HG03196 (cell line): ENCODE results near the gene SETD1B.
A peak's percentile ranks its signal among the peaks of the same experiment; 100 is the strongest.
"Not testable (repeated sequence)": the region's sequence is repeated elsewhere in the genome, so short reads cannot be mapped to it uniquely, and the experiment has no call there.

Source experiments
- ATAC-seq: cut with Tn5 transposase; IDR thresholded peaks from one replicate; pipeline ENCODE4 v1.9.1; 2021; ENCODE audit not compliant: unreplicated experiment

The SETD1B gene

DNA sequence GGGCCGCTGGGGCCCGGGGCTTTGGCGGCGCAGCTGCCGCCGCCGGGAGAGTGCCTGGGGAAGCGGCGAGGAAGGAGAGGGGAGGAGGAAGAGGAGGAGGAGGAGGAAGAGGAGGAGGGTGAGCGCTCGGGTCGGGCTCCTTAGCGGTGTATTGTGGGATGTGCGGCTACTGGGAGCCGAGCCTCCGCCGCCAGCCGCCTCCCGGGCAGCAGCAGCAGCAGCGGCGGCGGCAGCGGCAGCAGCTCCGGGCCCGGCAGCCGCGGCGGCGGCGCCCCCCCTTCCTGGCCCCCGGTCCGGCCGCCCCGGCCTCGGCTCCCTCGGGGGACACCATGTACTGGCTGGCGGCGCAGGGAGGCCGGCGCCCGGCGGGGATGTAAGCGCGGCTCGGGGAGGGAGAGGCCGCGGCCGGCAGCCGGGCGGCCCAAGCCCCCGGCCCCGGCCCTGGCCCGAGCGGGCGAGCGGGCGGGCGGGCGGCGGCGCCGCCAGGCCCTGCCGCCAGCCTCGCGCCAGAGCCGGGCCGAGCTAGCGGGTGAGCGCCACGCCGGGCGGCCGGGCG is at the start of gene SETD1B:
Gene SETD1B, plus strand, starts transcription at position 149 of the 556 bp plus-strand sequence. CDS start 729 bp downstream, outside the sequence.
- no peak for ATAC-seq

DNA sequence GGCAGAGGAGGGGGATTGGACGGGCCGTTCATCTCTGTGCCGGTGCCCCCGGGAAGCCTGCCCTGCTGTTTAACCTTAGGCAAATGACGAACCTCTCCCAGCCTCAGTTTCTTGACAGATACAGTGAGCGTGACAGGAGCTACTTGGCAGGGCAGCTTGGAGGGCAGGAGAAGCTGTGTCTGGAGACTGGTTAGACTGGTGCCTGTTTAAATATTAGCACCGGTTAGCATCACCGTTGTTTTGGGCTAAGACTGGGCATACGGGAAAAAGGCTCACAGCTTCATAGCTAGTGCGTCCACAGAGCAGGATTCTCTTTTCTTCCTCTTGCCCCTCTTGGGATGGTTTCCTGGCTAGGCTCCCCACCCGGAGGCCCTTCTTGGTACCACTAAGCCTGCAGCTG is 49.0 kb upstream of the SETD1B start:
- no peak for ATAC-seq

GRCh38 chr12:121755591-121755990 is 48.2 kb upstream of the SETD1B start:
- no peak for ATAC-seq

DNA sequence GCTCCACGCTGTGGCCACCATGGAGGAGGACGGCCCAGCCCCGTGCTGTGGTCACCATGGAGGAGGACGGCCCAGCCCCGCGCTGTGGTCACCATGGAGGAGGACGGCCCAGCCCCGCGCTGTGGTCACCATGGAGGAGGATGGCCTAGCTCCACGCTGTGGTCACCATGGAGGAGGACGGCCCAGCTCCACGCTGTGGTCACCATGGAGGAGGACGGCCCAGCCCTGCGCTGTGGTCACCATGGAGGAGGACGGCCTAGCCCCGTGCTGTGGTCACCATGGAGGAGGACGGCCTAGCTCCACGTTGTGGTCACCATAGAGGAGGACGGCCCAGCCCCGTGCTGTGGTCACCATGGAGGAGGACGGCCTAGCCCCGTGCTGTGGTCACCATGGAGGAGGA is 45.3 kb upstream of the SETD1B start:
- ATAC-seq = not testable (repeated sequence)

- no peak for ATAC-seq
Measured at GRCh38 chr12:121762269-121762668, 41.5 kb upstream of the SETD1B start.

- no peak for ATAC-seq
Measured at GRCh38 chr12:121764808-121765207, 39.0 kb upstream of the SETD1B start.

GRCh38 chr12:121765573-121765972 is 38.2 kb upstream of the SETD1B start:
- no peak for ATAC-seq

DNA sequence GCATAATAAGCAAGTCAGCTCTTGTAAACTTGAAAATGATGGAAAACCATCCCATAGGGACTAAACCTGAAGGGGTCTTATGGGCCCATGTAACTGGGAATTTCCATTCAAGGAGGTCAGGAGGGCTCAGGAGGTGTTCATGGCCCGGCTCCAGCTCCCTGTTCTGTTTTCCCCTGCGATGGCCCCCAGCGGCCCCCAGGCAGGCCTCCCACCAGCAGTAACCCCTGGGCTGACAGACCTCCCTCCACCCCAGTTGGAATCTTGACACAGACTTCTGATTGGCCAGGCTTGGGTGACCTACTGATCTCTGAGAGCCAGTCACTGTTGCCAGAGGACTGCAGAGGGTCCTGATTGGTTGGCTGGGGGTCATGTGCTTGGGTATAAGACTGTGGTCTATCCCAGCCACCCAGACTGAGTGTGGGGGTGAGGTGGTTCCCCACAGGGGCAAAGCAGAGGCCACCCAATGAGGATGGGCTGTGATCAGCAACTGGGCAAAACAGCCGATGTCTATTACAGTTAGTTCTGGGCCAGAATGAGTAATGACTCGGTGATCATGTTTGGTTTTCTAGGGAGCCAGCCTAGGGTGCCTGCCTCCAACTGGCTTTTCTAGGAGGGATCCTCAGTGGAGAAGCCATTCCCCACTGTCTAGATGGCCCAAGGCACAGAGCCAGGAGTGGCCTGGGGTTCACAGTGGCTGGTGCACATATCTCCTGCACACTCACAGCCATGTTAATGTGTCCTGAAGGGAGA is 37.3 kb upstream of the SETD1B start:
- ATAC-seq = no peak

GRCh38 chr12:121767525-121768016 is 36.2 kb upstream of the SETD1B start:
- ATAC-seq = no peak

GRCh38 chr12:121769297-121769830 is 34.4 kb upstream of the SETD1B start:
- ATAC-seq = no peak

DNA sequence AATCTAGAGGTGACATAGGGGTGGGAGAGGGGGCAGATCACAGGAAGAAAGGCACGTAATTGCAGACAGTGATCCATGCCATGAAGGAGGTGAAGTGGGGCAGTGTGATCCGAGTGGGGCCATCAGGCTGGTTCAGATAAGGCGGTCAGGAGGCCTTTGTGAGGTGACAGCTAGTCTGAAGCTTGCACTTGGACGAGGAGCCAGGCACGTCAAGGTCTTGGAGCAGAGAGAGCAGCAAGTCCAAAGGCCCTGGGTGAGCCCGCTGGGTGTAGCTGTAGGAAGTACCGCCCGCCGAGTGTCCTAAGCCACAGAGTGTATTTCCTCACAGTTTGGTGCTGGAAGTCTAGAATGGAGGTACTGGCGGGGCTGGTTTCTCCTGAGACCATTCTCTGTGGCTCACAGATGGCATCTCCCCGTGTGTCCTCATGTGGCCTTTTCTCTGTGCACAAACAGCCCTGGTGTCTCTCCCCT is 33.9 kb upstream of the SETD1B start:
- no peak for ATAC-seq

- ATAC-seq = no peak
Measured at GRCh38 chr12:121770388-121770787, 33.4 kb upstream of the SETD1B start.

DNA sequence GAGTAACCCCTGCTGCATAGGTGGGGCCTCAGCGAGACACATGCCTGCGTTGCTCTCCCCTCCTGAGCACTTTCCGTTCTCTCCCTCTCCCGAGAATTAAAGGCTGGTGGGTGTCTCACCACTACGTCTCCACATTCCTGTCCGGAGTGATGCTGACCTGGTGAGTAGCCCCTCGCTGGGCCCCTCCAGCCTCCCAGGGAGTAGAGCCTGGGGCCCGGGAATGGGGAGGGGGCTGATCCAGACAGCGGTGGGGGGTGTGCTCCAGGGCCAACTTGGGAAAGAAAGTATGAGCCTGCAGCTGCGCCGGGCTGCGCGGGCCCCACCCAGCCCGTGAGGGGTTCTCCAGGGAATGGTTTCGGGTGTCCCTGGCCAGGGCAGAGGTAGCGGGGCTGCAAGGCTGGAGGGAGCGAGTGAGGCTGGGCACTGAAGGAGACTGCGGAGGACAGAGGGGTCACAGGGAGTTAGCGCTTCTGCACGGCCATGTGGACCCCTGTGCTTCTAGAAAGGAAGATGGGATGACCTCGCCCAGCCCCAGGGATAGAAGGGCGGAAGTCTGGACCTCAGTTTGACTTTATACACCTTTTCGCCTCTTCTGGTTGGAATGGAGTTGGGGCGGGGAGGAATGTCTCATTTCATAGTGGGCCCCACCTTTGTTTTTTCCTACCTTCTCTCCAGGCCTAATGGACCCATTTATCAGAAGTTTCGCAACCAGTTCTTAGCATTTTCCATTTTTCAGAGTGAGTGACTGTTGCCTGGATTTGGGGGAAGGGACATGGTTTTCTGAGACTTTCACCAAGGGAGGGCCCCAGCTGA is 32.8 kb upstream of the SETD1B start:
- ATAC-seq = no peak

DNA sequence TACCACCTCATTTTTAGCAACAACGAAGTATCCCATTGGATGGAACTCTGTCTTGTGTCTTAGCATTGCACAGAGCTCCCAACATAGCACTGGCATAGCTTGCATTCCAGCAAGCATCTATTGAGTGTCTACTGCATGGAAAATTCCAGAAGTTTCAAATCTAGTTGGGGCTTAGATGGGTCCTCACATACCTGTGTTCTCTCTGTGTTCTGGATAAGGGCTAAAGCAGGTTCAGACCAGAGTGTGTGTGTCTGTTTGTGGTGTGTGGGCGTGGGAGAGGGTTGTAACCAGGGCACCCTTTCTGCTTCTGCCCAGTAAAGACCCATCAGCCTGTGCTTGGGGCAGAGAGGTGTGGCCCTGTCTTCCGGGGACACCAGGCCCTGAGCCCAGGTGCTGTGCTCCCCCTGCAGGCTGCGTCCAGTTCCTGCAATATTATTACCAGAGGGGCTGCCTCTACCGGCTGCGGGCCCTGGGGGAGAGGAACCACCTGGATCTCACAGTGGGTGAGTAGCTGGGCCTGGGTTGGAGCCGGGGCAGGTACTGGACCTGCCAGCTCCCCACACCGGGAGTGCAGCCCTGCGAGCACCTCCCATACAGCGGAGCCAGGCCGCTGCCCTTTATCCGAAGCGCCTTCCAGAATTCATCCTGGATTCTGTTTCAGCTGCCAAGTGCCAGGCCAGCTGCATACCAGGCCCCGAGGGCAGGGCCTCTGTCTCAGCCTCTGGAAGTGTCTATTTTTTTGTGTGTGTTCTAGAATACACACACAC is 30.6 kb upstream of the SETD1B start:
- peak; percentile 79 for ATAC-seq

DNA sequence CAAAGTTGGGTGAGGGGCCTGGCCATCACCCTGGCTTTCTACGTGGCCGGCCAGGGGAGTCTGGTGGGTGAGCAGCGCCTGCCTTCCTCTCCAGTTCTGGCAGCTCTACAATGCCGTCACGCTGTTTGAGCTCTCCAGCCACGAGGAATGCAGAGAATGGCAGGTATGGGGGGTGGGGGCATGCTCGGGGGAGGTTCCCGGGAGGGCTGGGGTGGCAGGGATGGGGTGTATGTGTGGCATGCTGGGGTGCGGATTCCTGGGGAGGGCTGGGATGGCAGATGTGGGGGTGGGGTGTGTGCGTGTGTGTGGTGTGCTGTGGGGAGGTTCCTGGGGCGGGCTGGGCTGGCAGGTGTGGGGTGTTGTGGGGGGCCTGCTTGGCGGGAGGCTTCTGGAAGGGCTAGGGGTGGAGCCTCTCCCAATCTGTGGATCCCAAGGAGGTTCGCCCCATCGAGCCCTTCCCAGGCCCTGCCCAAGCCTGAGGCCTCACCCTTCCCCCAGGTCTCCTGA is 28.8 kb upstream of the SETD1B start:
- ATAC-seq = no peak

DNA sequence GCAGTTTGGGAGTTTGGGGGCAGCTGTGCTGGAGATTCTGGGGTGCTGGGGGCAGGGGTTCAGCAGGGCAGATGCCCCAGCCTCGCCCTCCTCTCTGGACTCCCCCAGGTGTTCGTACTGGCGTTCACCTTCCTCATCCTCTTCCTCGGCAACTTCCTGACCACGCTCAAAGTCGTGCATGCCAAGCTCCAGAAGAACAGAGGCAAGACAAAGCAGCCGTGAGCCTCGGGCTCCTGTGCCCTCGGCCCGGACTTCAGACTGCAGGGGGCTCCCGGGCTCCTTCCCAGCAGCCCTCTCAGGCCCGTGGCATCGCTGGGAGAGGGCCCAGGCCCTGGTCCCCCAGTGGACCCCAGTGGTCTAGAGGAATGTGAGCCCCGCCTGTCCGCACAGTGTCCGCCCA is 28.3 kb upstream of the SETD1B start:
- ATAC-seq = no peak

DNA sequence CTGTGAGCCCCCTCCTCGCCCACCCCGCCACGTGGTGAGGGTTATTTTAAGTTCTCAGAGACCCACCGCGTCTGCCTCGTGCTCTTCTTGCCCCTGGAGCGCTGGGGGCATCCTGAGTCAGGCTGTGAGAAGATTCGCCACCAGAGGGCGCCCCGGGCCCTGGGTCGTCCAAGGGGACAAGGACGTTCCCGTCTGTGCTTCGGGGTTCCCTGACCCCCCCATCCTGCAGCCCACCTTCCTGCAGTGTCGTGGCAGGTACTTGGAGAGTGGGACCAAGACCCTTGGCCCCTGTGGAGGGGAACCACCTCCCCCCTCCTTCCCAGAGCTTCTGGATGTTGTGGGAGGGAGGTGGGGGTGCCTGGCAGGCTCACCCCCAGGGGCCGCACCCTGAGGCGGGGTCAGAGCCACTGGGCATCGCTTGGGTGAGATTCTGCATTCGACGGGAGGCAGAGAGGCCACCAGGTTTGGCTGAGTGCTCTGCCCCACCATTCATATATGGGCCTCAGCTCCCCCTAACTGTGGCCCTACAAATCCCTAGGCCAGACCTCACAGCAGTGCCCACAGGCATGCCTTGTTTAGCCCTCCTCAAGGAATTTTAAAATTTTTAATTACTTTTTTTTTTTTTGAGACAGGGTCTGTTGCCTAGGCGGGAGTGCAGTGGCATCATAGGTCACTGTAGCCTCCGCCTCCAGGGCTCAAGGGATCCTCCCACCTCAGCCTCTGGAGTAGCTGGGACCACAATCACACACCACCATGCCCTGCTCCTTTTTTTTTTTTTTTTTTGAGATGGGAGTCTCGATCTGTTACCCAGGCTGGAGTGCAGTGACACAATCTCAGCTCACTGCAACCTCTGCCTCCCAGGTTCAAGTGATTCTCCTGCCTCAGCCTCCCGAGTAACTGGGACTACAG is 27.4 kb upstream of the SETD1B start:
- no peak for ATAC-seq

DNA sequence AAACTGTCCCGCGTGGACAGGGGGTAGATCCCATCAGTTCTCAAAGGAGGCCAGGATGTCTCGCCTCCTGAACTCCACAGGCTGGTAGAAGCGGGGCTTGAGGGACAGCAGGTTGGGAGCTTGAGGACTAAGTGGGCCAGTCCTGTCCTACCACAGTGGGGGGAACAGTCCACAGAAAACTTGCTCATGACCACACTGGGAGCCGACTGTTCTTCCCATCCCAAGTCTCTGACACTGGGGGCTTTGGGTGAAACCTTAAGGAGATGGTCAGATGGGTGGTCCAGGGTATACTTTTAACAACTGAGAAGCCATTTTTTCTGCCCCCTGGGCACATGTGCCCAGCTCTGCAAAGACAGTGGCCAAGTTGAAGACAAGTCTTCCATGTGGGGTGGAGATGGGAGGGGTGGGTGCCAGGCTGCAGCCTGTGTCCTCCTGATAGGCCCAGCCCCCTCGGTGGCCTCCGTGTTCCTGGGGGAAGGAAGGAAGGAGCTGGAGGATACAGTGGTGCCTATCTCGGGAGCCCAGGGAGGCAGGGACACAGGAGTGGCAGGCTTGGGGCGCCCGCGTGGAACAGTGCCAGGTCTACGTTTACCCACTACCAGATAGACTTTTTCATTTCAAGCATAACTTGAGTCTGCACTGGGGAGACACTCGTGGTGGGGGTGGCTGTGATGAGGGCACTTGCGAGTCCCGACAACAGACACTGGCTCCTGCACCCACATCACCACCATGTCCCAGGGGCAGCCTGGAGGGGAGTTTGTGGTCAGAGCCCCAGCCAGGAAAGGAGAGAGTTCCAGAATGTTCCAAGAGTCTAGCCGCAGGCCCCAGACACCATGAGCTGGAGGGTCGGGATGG is 25.0 kb upstream of the SETD1B start:
- ATAC-seq = no peak
